GM23338 (cell line): ENCODE data around the gene MYO1D. TPM values are rescaled to one million over a fixed set of nuclear protein-coding genes. Genes with fewer than 3 reads are reported as not detected.

Experiments
- ATAC-seq: fragments of 200-7000 bp; cut with Tn5 transposase; 3 replicates; pipeline ENCODE4 v1.9.1; 2020
- DNase-seq: peaks from one replicate; pipeline ENCODE4 v3.0.0-alpha.2; 2015; ENCODE audit warnings: low spot score
- H2AFZ ChIP-seq: fragments of 200-600 bp; sonication (generic); 2 replicates; pipeline ENCODE4 v1.8.0; 2016; ENCODE audit warnings: antibody characterized with exemption, mild to moderate bottlenecking, moderate library complexity
- H3F3A ChIP-seq: fragments of 200-600 bp; sonication (generic); replicated peaks from 2 replicates; pipeline ENCODE4 v1.8.0; 2017; ENCODE audit warnings: antibody characterized with exemption, mixed run types, low read depth
- H3K27ac ChIP-seq: fragments of 200-600 bp; sonication (generic); 2 replicates; pipeline ENCODE4 v1.6.1; 2016; ENCODE audit warnings: low read depth
- H3K27me3 ChIP-seq: fragments of 200-600 bp; sonication (generic); 2 replicates; pipeline ENCODE4 v1.8.0; 2016; ENCODE audit warnings: mild to moderate bottlenecking, mixed run types, moderate library complexity; ENCODE audit not compliant: insufficient read depth
- H3K36me3 ChIP-seq: fragments of 200-600 bp; sonication (generic); 2 replicates; pipeline ENCODE4 v1.8.0; 2016; ENCODE audit warnings: mild to moderate bottlenecking; ENCODE audit not compliant: insufficient read depth
- H3K4me1 ChIP-seq: fragments of 200-600 bp; sonication (generic); 2 replicates; pipeline ENCODE4 v1.8.0; 2016; ENCODE audit warnings: mild to moderate bottlenecking, moderate library complexity; ENCODE audit not compliant: insufficient read depth
- H3K4me2 ChIP-seq: fragments of 200-600 bp; sonication (generic); 2 replicates; pipeline ENCODE4 v1.7.1; 2017; ENCODE audit warnings: mixed run types
- H3K4me3 ChIP-seq: fragments of 200-600 bp; sonication (generic); 2 replicates; pipeline ENCODE4 v1.6.1; 2016; ENCODE audit warnings: mixed run types
- H3K79me2 ChIP-seq: fragments of 200-600 bp; sonication (generic); replicated peaks from 2 replicates; pipeline ENCODE4 v1.8.0; 2017; ENCODE audit warnings: mild to moderate bottlenecking; ENCODE audit not compliant: insufficient read depth
- H3K9me2 ChIP-seq: fragments of 200-600 bp; sonication (generic); 2 replicates; pipeline ENCODE4 v1.8.0; 2017; ENCODE audit not compliant: insufficient read depth
- H4K20me1 ChIP-seq: fragments of 200-600 bp; sonication (generic); replicated peaks from 2 replicates; pipeline ENCODE4 v1.8.0; 2017; ENCODE audit warnings: mild to moderate bottlenecking; ENCODE audit not compliant: insufficient read depth
- H3K27ac Mint-ChIP-seq: 2 replicates; pipeline ENCODE4 v1.8.0; 2020; ENCODE audit warnings: inconsistent platforms, mild to moderate bottlenecking, moderate library complexity, mixed read lengths
- H3K27me3 Mint-ChIP-seq: 3 replicates; pipeline ENCODE4 v1.8.0; 2022; ENCODE audit warnings: low read depth, mild to moderate bottlenecking, moderate library complexity, mixed read lengths, inconsistent platforms; ENCODE audit not compliant: insufficient read depth, poor library complexity
- H3K36me3 Mint-ChIP-seq: 3 replicates; pipeline ENCODE4 v1.8.0; 2021; ENCODE audit warnings: low read depth, mild to moderate bottlenecking, inconsistent platforms, moderate library complexity, mixed read lengths
- H3K4me1 Mint-ChIP-seq: 3 replicates; pipeline ENCODE4 v1.8.0; 2020; ENCODE audit warnings: mild to moderate bottlenecking, inconsistent platforms, mixed read lengths
- H3K4me3 Mint-ChIP-seq: 3 replicates; pipeline ENCODE4 v1.8.0; 2021; ENCODE audit warnings: moderate library complexity, mild to moderate bottlenecking, inconsistent platforms, mixed read lengths
- H3K9me3 Mint-ChIP-seq: 3 replicates; pipeline ENCODE4 v1.8.0; 2020; ENCODE audit warnings: moderate library complexity, mild to moderate bottlenecking, inconsistent platforms, mixed read lengths
- CREB1 ChIP-seq: fragments of 250-450 bp; sonication (Bioruptor Pico); IDR thresholded peaks from 2 replicates; pipeline ENCODE4 v1.5.0; 2020; ENCODE audit warnings: low read depth, mild to moderate bottlenecking, moderate library complexity
- ETS1 ChIP-seq: IDR thresholded peaks from 2 replicates; pipeline ENCODE4 v1.6.1; 2016; ENCODE audit warnings: antibody characterized with exemption
- NANOG ChIP-seq: IDR thresholded peaks from 2 replicates; pipeline ENCODE4 v1.6.1; 2016; ENCODE audit warnings: antibody characterized with exemption, borderline replicate concordance
- REST ChIP-seq: IDR thresholded peaks from one replicate; pipeline ENCODE4 v1.6.1; 2018; ENCODE audit warnings: antibody characterized with exemption; ENCODE audit not compliant: unreplicated experiment
- STAT1 ChIP-seq: IDR thresholded peaks from one replicate; pipeline ENCODE4 v1.6.1; 2016; ENCODE audit warnings: antibody characterized with exemption; ENCODE audit not compliant: unreplicated experiment
- ZNF114 ChIP-seq: fragments of 250-450 bp; sonication (Bioruptor Pico); IDR thresholded peaks from 2 replicates; pipeline ENCODE4 v1.5.0; 2020; ENCODE audit warnings: mild to moderate bottlenecking, moderate library complexity
- ZNF462 ChIP-seq: fragments of 250-450 bp; sonication (Bioruptor Pico); IDR thresholded peaks from 2 replicates; pipeline ENCODE4 v1.5.0; 2020; ENCODE audit warnings: mild to moderate bottlenecking, moderate library complexity
- polyA plus RNA-seq: library from polyadenylated mRNA; unstranded; fragments of >200 nt; fragmentation: Nextera tagmentation; extraction: Ambion mirVana; gene quantifications from 2 replicates; pipeline ENCODE4 v1.2.1, GENCODE V29; 2016
- total RNA-seq: library from RNA; depleted of rRNA; stranded (reverse); fragments of >200 nt; shearing (Covaris generic); gene quantifications from 2 replicates; pipeline ENCODE4 v1.2.3, GENCODE V29; 2014
- TF ChIP-seq, protein P1 (sequence below), 2 experiments: fragments of 200-600 bp in 1 of 2; sonication (generic) in 1 of 2; conservative IDR thresholded peaks; 2 replicates each; pipeline versions ENCODE4 v1.5.1 to v1.6.1; 2016 to 2017; ENCODE audit warnings: antibody characterized with exemption in 2 of 2, low read depth in 2 of 2, mild to moderate bottlenecking in 2 of 2, moderate library complexity in 1 of 2

MYO1D gene
- total and polyA plus RNA-seq, 2 experiments from 2014 or later, result 8.6 to 28.6 TPM

GRCh38 chr17:32880671-32881453 lies 3.9 kb upstream of the MYO1D start (continued):
- TF ChIP-seq REST (no peak), NANOG (no peak), ETS1 (no peak)

DNA sequence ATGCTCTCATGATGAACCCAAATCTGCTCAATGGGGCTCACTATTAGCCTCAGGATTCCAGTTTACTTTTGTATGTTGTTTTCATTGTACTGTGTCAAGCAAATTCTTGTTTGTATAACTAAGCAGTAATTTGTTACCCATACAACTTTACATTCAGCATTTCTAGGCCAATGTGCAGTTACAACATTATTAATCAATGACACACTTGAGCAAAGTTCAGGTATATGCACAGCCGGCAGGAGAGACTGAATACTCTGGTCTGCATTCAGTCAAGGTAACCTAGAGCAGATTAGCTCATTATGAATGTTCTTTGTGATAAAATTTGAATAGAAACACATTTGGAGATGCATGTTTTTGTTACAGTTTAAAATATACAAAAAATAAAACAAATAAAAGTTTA lies 2.2 kb upstream of the MYO1D start:
- peaks cover 17% of the 10 kb centered on the region for H3K79me2 ChIP-seq
- no peak overlapping the region for H3K27ac Mint-ChIP-seq
- no peaks in the 10 kb centered on the region for H3K9me2 ChIP-seq
- H2AFZ ChIP-seq, result no peak overlapping the region
- peaks cover 10% of the 10 kb centered on the region for H3K4me1 Mint-ChIP-seq
- H3F3A ChIP-seq, result no peaks in the 10 kb centered on the region
- H3K36me3 ChIP-seq, result no peaks in the 10 kb centered on the region
- peaks cover 2% of the 10 kb centered on the region; the same call in 2 of the 3 replicates for H3K36me3 Mint-ChIP-seq
- no peak overlapping the region for H3K4me2 ChIP-seq
- H3K4me3 ChIP-seq, result no peak overlapping the region
- DNase-seq (no peak), ATAC-seq (no peak)
- H3K4me1 ChIP-seq, result peaks cover 11% of the 10 kb centered on the region
- H4K20me1 ChIP-seq, result peaks cover 9% of the 10 kb centered on the region; the same call in 1 of the 2 replicates
- H3K9me3 Mint-ChIP-seq, result no peaks in the 10 kb centered on the region
- no peak overlapping the region for H3K4me3 Mint-ChIP-seq
- H3K27ac ChIP-seq, result no peak overlapping the region
- no peaks in the 10 kb centered on the region for H3K27me3 ChIP-seq
- H3K27me3 Mint-ChIP-seq, result peaks cover 4% of the 10 kb centered on the region
- TF ChIP-seq STAT1 (no peak), ZNF114 (CRISPR knock-in tag) (no peak), CREB1 (no peak), ZNF462 (CRISPR knock-in tag) (no peak)
- TF ChIP-seq, protein P1, sequence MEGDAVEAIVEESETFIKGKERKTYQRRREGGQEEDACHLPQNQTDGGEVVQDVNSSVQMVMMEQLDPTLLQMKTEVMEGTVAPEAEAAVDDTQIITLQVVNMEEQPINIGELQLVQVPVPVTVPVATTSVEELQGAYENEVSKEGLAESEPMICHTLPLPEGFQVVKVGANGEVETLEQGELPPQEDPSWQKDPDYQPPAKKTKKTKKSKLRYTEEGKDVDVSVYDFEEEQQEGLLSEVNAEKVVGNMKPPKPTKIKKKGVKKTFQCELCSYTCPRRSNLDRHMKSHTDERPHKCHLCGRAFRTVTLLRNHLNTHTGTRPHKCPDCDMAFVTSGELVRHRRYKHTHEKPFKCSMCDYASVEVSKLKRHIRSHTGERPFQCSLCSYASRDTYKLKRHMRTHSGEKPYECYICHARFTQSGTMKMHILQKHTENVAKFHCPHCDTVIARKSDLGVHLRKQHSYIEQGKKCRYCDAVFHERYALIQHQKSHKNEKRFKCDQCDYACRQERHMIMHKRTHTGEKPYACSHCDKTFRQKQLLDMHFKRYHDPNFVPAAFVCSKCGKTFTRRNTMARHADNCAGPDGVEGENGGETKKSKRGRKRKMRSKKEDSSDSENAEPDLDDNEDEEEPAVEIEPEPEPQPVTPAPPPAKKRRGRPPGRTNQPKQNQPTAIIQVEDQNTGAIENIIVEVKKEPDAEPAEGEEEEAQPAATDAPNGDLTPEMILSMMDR (conservative IDR thresholded peaks at IDR 0.05; ENCODE audit: low read depth in 2 of 2), result no peak
